IMR-90 (cell line): ENCODE results near the gene CES1. TPM values are rescaled to one million over a fixed set of nuclear protein-coding genes. Genes with fewer than 3 reads are reported as not detected.

Source experiments
- ATAC-seq: fragments of 200-7000 bp; cut with Tn5 transposase; 2 replicates; pipeline ENCODE4 v1.9.1; 2020; ENCODE audit warnings: low read depth, mild to moderate bottlenecking, moderate library complexity
- BruUV-seq: library from RNA; stranded (reverse); fragments of 400-500 nt; replicated peaks from 2 replicates; lab custom pipeline; 2021; lab: Mats Ljungman, UMichigan
- CTCF ChIA-PET: fragments of 300-600 bp; formaldehyde crosslinking; extraction: SDS; loops from one replicate; lab custom pipeline; 2021; ENCODE audit warnings: antibody characterized with exemption; lab: Yijun Ruan, JAX
- POLR2A ChIA-PET: fragments of 300-600 bp; sonication (Branson Sonifier 250); formaldehyde crosslinking; loops from one replicate; lab custom pipeline; 2022; ENCODE audit warnings: antibody characterized with exemption; ENCODE audit not compliant: unreplicated experiment; lab: Charles Lee
- DNase-seq: peaks from one replicate; pipeline ENCODE4 v3.0.0; 2013
- H2AFZ ChIP-seq: replicated peaks from 2 replicates; pipeline ENCODE3; 2013; ENCODE audit warnings: low read length, mild to moderate bottlenecking; ENCODE audit not compliant: poor library complexity
- H2AK5ac ChIP-seq: 2 replicates; pipeline ENCODE4 v1.6.1; 2013; ENCODE audit warnings: low read depth, low read length, inconsistent platforms
- H2AK9ac ChIP-seq: replicated peaks from 2 replicates; pipeline ENCODE3; 2013; ENCODE audit warnings: mild to moderate bottlenecking, low read depth, low read length, moderate library complexity; ENCODE audit not compliant: poor library complexity
- H2BK120ac ChIP-seq: 2 replicates; pipeline ENCODE4 v1.6.1; 2013; ENCODE audit warnings: low read depth, low read length, inconsistent platforms
- H2BK15ac ChIP-seq: 3 replicates; pipeline ENCODE4 v1.6.1; 2013; ENCODE audit warnings: low read depth, low read length, inconsistent platforms
- H2BK20ac ChIP-seq: 2 replicates; pipeline ENCODE4 v1.6.1; 2013; ENCODE audit warnings: low read depth, mild to moderate bottlenecking, inconsistent platforms, low read length, moderate library complexity
- H2BK5ac ChIP-seq: 2 replicates; pipeline ENCODE4 v1.6.1; 2013; ENCODE audit warnings: mild to moderate bottlenecking, low read depth, low read length, inconsistent platforms; ENCODE audit not compliant: poor library complexity, severe bottlenecking
- H3K14ac ChIP-seq: replicated peaks from 2 replicates; pipeline ENCODE4 v1.6.1; 2013; ENCODE audit warnings: low read depth, low read length, inconsistent platforms
- H3K18ac ChIP-seq: 2 replicates; pipeline ENCODE4 v1.6.1; 2013; ENCODE audit warnings: low read depth, low read length, control low read depth
- H3K23ac ChIP-seq: 2 replicates; pipeline ENCODE4 v1.6.1; 2013; ENCODE audit warnings: low read depth, low read length, inconsistent platforms
- H3K27ac ChIP-seq: 2 replicates; pipeline ENCODE4 v1.5.1; 2013; ENCODE audit warnings: mild to moderate bottlenecking, control low read depth, low read length; ENCODE audit not compliant: insufficient read depth
- H3K27me3 ChIP-seq: 2 replicates; pipeline ENCODE4 v1.6.1; 2013; ENCODE audit warnings: low read length; ENCODE audit not compliant: control insufficient read depth, insufficient read depth
- H3K36me3 ChIP-seq: 2 replicates; pipeline ENCODE4 v1.6.1; 2013; ENCODE audit warnings: low read length, mixed read lengths; ENCODE audit not compliant: control insufficient read depth, insufficient read depth
- H3K4ac ChIP-seq: 2 replicates; pipeline ENCODE4 v1.6.1; 2013; ENCODE audit warnings: low read depth, low read length, inconsistent platforms
- H3K4me1 ChIP-seq: 2 replicates; pipeline ENCODE4 v1.6.1; 2013; ENCODE audit warnings: low read length, mixed read lengths; ENCODE audit not compliant: control insufficient read depth, insufficient read depth
- H3K4me2 ChIP-seq: 2 replicates; pipeline ENCODE4 v1.6.1; 2013; ENCODE audit warnings: low read depth, mild to moderate bottlenecking, control low read depth, low read length, moderate library complexity
- H3K4me3 ChIP-seq: 2 replicates; pipeline ENCODE4 v1.5.1; 2013; ENCODE audit warnings: low read depth, mild to moderate bottlenecking, control low read depth, low read length, moderate library complexity; ENCODE audit not compliant: insufficient read depth
- H3K56ac ChIP-seq: 2 replicates; pipeline ENCODE4 v1.6.1; 2013; ENCODE audit warnings: low read length, inconsistent platforms; ENCODE audit not compliant: insufficient read depth; ENCODE audit errors: extremely low read depth
- H3K79me1 ChIP-seq, 2 experiments: 2 replicates each; pipeline ENCODE4 v1.6.1; 2013; ENCODE audit warnings: low read length in 2 of 2, inconsistent platforms in 1 of 2, low read depth in 1 of 2
- H3K9ac ChIP-seq: 2 replicates; pipeline ENCODE4 v1.6.1; 2013; ENCODE audit warnings: low read depth, low read length, control low read depth
- H3K9me1 ChIP-seq: 2 replicates; pipeline ENCODE4 v1.6.1; 2013; ENCODE audit warnings: low read length, inconsistent platforms; ENCODE audit not compliant: insufficient read depth
- H3K9me3 ChIP-seq: 2 replicates; pipeline ENCODE4 v1.6.1; 2013; ENCODE audit warnings: low read length; ENCODE audit not compliant: control insufficient read depth, insufficient read depth
- H4K20me1 ChIP-seq: 2 replicates; pipeline ENCODE4 v1.6.1; 2013; ENCODE audit warnings: low read length, inconsistent platforms; ENCODE audit not compliant: insufficient read depth
- H4K5ac ChIP-seq: 2 replicates; pipeline ENCODE4 v1.6.1; 2013; ENCODE audit warnings: mild to moderate bottlenecking, low read depth, low read length, control low read depth
- H4K8ac ChIP-seq, 2 experiments: 2 replicates each; pipeline ENCODE4 v1.6.1; 2013; ENCODE audit warnings: low read depth in 2 of 2, low read length in 2 of 2, control low read depth in 1 of 2, inconsistent platforms in 1 of 2
- H4K91ac ChIP-seq: 2 replicates; pipeline ENCODE4 v1.6.1; 2013; ENCODE audit warnings: low read depth, low read length, inconsistent platforms; ENCODE audit not compliant: insufficient read depth
- BHLHE40 ChIP-seq: fragments of 150-350 bp; IDR thresholded peaks from 2 replicates; pipeline ENCODE4 v1.6.1; 2016; ENCODE audit warnings: mild to moderate bottlenecking, low read depth, low read length
- CEBPB ChIP-seq: IDR thresholded peaks from 2 replicates; pipeline ENCODE4 v1.6.1; 2012; ENCODE audit warnings: low read depth, low read length, improper control_type of control experiment
- CHD1 ChIP-seq: IDR thresholded peaks from 2 replicates; pipeline ENCODE4 v1.6.1; 2012; ENCODE audit warnings: low read depth, low read length, improper control_type of control experiment
- CTCF ChIP-seq: conservative IDR thresholded peaks from 2 replicates; pipeline ENCODE4 v1.5.1; 2012; ENCODE audit warnings: mild to moderate bottlenecking, low read depth, low read length, improper control_type of control experiment
- FOS ChIP-seq: fragments of 150-350 bp; IDR thresholded peaks from 2 replicates; pipeline ENCODE4 v1.6.1; 2016; ENCODE audit warnings: low read depth, low read length
- MAFK ChIP-seq: IDR thresholded peaks from 2 replicates; pipeline ENCODE4 v1.6.1; 2012; ENCODE audit warnings: low read depth, low read length, improper control_type of control experiment
- MAZ ChIP-seq: IDR thresholded peaks from 2 replicates; pipeline ENCODE4 v1.6.1; 2012; ENCODE audit warnings: low read depth, mild to moderate bottlenecking, low read length, improper control_type of control experiment, moderate library complexity, borderline replicate concordance
- MXI1 ChIP-seq: IDR thresholded peaks from 2 replicates; pipeline ENCODE4 v1.6.1; 2012; ENCODE audit warnings: low read depth, mild to moderate bottlenecking, low read length, moderate library complexity, borderline replicate concordance
- NFE2L2 ChIP-seq: fragments of 150-350 bp; IDR thresholded peaks from 2 replicates; pipeline ENCODE4 v1.6.1; 2016; ENCODE audit warnings: low read depth, mild to moderate bottlenecking, low read length
- POLR2A ChIP-seq: IDR thresholded peaks from 2 replicates; pipeline ENCODE4 v1.6.1; 2012; ENCODE audit warnings: mild to moderate bottlenecking, low read depth, low read length
- RAD21 ChIP-seq: IDR thresholded peaks from 2 replicates; pipeline ENCODE4 v1.6.1; 2012; ENCODE audit warnings: low read length, improper control_type of control experiment
- RCOR1 ChIP-seq: IDR thresholded peaks from 2 replicates; pipeline ENCODE4 v1.6.1; 2012; ENCODE audit warnings: mild to moderate bottlenecking, low read length, improper control_type of control experiment; ENCODE audit not compliant: insufficient replicate concordance
- RFX5 ChIP-seq: IDR thresholded peaks from 2 replicates; pipeline ENCODE4 v1.8.0; 2012; ENCODE audit warnings: low read depth, mild to moderate bottlenecking, low read length, moderate library complexity
- SMC3 ChIP-seq: fragments of 150-350 bp; IDR thresholded peaks from 2 replicates; pipeline ENCODE4 v1.6.1; 2016; ENCODE audit warnings: low read depth, mild to moderate bottlenecking, antibody characterized with exemption, low read length, moderate library complexity
- WGBS, 2 experiments: methylation state at CpG; one replicate each; pipeline versions ENCODE4 v1.1.5 to v1.1.7; 2013; ENCODE audit warnings: missing lambda C conversion rate in 2 of 2; ENCODE audit not compliant: insufficient read length in 1 of 2; ENCODE audit errors: extremely low coverage in 2 of 2; 5-methylcytosine and 5-hydroxymethylcytosine counted together
- dilution Hi-C: fragments of 300-500 bp; cut with HindIII; formaldehyde crosslinking; loops from one replicate; pipeline ENCODE4 v1.14.3; 2018; ENCODE audit warnings: low sequenced_read_pairs; ENCODE audit not compliant: unreplicated experiment
- in situ Hi-C: fragments of 300-500 bp; cut with MboI; formaldehyde crosslinking; loops from 3 replicates; pipeline ENCODE4 v1.14.3; 2019; ENCODE audit warnings: low sequenced_read_pairs, inconsistent platforms, mixed read lengths
- intact Hi-C: fragments of 100-400 bp; cut with micrococcal nuclease; formaldehyde crosslinking; loops from 2 replicates; pipeline ENCODE4 v1.10.0; 2022
- polyA plus RNA-seq, 3 experiments: library from polyadenylated mRNA; depleted of rRNA; stranded (reverse); fragments of >200 nt; gene quantifications; 2 replicates each; pipeline ENCODE4 v1.2.3, GENCODE V29; 2012; ENCODE audit warnings: low replicate concordance in 1 of 3
- total RNA-seq: library from RNA; depleted of rRNA; stranded (reverse); fragments of >200 nt; gene quantifications from 2 replicates; pipeline ENCODE4 v1.2.3, GENCODE V29; 2012
- TF ChIP-seq, protein P1 (sequence below): fragments of 150-350 bp; IDR thresholded peaks from 2 replicates; pipeline ENCODE4 v1.6.1; 2017; ENCODE audit warnings: mild to moderate bottlenecking, antibody characterized with exemption, low read length, low read depth
- TF ChIP-seq, protein P2 (sequence below): fragments of 150-350 bp; IDR thresholded peaks from 2 replicates; pipeline ENCODE4 v1.6.1; 2016; ENCODE audit warnings: low read depth, mild to moderate bottlenecking, low read length, moderate library complexity, borderline replicate concordance

Gene CES1
- total and polyA plus RNA-seq, 2 of the 4 experiments (the other 2 are of a cell fraction): 0.03 TPM; not detected in 1

DNA sequence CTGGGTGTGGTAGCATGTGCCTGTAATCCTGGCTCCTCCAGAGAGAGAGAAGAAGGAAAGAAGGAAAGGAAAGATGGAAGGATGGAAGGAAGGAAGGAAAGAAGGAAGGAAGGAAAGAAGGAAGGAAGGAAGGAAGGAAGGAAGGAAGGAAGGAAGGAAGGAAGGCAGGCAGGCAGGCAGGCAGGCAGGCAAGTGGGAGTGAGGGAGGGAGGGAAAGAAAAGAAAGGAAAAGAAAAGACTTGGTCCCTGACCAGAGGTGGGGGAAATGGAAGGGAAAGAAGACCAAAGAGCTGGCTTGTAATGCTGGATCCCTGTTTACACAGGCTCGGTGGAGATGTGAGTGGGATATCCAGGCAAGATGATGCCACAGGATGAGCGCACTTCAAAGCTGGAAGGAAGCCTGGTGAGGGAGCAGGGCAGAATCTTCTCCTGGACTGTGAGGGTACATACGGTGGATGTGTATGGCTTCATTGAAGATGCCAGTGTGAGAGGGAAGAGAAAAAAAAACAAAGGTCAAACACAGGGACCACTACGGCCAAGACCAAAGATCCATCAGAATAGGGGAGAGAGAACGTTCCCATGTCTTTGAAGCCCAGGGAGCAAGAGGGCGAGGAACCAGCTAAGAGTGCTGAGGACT lies 2.1 kb downstream of the CES1 start:
- no peak overlapping the region for H2AK9ac ChIP-seq
- no peak overlapping the region for H4K91ac ChIP-seq
- no peak overlapping the region for H3K18ac ChIP-seq
- DNase-seq (no peak), ATAC-seq (no peak)
- in situ Hi-C loops: no loop called here
- TF ChIP-seq RFX5: no peak
- TF ChIP-seq, protein P1, sequence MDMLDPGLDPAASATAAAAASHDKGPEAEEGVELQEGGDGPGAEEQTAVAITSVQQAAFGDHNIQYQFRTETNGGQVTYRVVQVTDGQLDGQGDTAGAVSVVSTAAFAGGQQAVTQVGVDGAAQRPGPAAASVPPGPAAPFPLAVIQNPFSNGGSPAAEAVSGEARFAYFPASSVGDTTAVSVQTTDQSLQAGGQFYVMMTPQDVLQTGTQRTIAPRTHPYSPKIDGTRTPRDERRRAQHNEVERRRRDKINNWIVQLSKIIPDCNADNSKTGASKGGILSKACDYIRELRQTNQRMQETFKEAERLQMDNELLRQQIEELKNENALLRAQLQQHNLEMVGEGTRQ: no peak
- no peak for TF ChIP-seq POLR2A
- TF ChIP-seq MAZ: no peak
- no peak for TF ChIP-seq SMC3
- no peak for TF ChIP-seq MXI1
- TF ChIP-seq NFE2L2: no peak
- no peak for TF ChIP-seq FOS
- TF ChIP-seq RCOR1: no peak
- TF ChIP-seq, protein P2, sequence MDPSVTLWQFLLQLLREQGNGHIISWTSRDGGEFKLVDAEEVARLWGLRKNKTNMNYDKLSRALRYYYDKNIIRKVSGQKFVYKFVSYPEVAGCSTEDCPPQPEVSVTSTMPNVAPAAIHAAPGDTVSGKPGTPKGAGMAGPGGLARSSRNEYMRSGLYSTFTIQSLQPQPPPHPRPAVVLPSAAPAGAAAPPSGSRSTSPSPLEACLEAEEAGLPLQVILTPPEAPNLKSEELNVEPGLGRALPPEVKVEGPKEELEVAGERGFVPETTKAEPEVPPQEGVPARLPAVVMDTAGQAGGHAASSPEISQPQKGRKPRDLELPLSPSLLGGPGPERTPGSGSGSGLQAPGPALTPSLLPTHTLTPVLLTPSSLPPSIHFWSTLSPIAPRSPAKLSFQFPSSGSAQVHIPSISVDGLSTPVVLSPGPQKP: no peak
- TF ChIP-seq BHLHE40: no peak
- TF ChIP-seq CTCF: no peak
- no peak for TF ChIP-seq CEBPB
- TF ChIP-seq MAFK: no peak
- TF ChIP-seq RAD21: no peak
- TF ChIP-seq CHD1: no peak
- H4K20me1 ChIP-seq: no peaks in the 10 kb centered on the region
- no peak overlapping the region for H2BK15ac ChIP-seq
- H3K9me1 ChIP-seq: no peaks in the 10 kb centered on the region
- intact Hi-C loops: no loop called here
- no peak overlapping the region for H3K9ac ChIP-seq
- POLR2A ChIA-PET: no interaction called here
- H4K5ac ChIP-seq: no peak overlapping the region
- no peak overlapping the region for H3K4ac ChIP-seq
- H3K4me3 ChIP-seq: no peak overlapping the region
- H3K56ac ChIP-seq: no peak overlapping the region
- no peaks in the 10 kb centered on the region for H3K36me3 ChIP-seq
- 76% methylated on average over 3 of the region's 6 CpGs; no CpG with 5 or more reads in 1 of the 2 experiments for WGBS, 2 experiments
- no TSS peak for BruUV-seq
- no peak overlapping the region for H2BK20ac ChIP-seq
- H3K27ac ChIP-seq: no peak overlapping the region
- dilution Hi-C loops: no loop called here
- no peaks in the 10 kb centered on the region for H3K4me1 ChIP-seq
- no peak overlapping the region for H4K8ac ChIP-seq
- no peak overlapping the region for H2AFZ ChIP-seq
- H3K79me1 ChIP-seq: no peaks in the 10 kb centered on the region
- H2BK5ac ChIP-seq: no peak overlapping the region
- no peak overlapping the region for H3K23ac ChIP-seq
- no peaks in the 10 kb centered on the region for H3K9me3 ChIP-seq
- CTCF ChIA-PET: no interaction called here
- H2AK5ac ChIP-seq: no peak overlapping the region
- no peak overlapping the region for H3K4me2 ChIP-seq
- no peak overlapping the region for H2BK120ac ChIP-seq
- H3K27me3 ChIP-seq: no peaks in the 10 kb centered on the region; the same call in 1 of the 2 replicates
- H3K14ac ChIP-seq: no peak overlapping the region
